ENCODE measurements around the gene EXOC2.

DNA sequence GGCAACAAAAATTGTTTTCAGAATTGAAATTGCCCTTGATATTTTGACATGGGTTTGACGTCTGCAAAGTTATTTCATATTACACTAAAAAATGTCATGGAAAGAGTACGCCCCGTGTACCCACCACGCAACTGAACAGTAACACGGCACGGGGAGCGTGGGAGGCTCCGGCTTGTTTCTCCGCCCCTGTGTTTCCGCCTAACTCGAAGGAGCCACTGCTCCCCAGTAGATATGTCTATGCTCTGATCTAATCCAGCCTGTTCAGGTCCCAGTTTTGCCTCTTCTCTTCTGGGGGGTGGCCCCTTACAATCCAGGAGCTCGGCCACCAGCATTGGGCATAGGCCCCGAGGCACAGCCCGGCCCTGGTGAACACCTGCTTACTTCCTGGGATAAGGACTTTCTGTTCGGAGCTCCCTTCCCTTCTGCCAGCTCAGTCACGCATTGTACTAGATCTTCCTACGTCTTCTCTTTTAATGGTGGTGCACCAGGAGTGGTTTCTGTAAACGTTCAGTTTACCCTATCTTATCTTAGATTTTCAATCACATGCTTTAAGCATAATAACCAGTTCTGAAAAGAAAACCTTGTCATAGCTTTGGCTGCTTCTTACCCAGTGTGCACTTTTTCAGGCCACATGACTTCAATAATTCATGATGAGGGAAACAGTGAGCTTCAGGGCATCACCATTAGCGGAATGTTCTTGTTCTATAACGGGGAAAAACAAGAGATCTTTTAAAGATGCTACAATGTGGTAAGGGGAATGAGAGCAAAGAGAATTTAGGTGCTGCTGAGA is 43.9 kb upstream of the EXOC2 start:
- no peak for TF ChIP-seq POLR2A (IDR thresholded peaks at IDR 0.05)
- TF ChIP-seq, protein P1, sequence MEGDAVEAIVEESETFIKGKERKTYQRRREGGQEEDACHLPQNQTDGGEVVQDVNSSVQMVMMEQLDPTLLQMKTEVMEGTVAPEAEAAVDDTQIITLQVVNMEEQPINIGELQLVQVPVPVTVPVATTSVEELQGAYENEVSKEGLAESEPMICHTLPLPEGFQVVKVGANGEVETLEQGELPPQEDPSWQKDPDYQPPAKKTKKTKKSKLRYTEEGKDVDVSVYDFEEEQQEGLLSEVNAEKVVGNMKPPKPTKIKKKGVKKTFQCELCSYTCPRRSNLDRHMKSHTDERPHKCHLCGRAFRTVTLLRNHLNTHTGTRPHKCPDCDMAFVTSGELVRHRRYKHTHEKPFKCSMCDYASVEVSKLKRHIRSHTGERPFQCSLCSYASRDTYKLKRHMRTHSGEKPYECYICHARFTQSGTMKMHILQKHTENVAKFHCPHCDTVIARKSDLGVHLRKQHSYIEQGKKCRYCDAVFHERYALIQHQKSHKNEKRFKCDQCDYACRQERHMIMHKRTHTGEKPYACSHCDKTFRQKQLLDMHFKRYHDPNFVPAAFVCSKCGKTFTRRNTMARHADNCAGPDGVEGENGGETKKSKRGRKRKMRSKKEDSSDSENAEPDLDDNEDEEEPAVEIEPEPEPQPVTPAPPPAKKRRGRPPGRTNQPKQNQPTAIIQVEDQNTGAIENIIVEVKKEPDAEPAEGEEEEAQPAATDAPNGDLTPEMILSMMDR (IDR thresholded peaks at IDR 0.05), result no peak

Data from Peyer's patch (tissue), 4 donors.